ENCODE measurements around the gene BGN. TPM values are rescaled to one million over a fixed set of nuclear protein-coding genes. Genes with fewer than 3 reads are reported as not detected.

Gene BGN
- total RNA-seq, 2 experiments from 2014 or later = not detected

DNA sequence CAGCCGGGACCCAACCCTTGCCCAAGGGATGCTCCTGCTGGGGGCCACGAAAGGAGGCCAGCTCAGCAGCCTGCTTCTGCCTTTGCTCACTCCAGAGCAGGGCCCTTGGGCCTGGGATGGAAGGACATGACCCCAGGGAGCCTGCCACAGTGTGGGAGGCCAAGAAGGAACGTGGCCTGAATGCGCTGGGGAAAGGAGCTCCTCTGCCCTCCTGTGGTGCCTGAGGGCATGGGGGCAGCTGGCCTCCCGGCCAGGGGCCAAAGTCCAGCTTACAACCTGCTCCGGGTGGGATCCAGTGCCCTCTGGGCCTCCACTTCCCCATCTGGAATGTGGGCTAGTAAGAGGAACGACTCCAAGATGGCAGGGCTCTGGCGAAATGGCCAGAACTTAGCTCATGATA, 20.7 kb downstream of the BGN start:
- no peaks in the 10 kb centered on the region for H3K4me1 ChIP-seq (ENCODE audit: insufficient read depth, low read length, poor library complexity, severe bottlenecking)
- no peaks in the 10 kb centered on the region for H3K36me3 ChIP-seq (ENCODE audit: insufficient read depth, low read length)
- no peak overlapping the region for H2AFZ ChIP-seq (ENCODE audit: low read length)
- ChIA-PET POLR2A (no interaction called here), CTCF (ENCODE audit: unreplicated experiment) (no interaction called here)
- no peak overlapping the region for H3K4me3 ChIP-seq (ENCODE audit: low read depth, low read length, poor library complexity, severe bottlenecking)
- no peaks in the 10 kb centered on the region for H3K79me2 ChIP-seq (ENCODE audit: insufficient read depth, low read depth, low read length)
- no TSS peak for BruUV-seq (replicated peaks)
- H3K4me2 ChIP-seq (ENCODE audit: low read length) = no peak overlapping the region
- intact Hi-C loops (cut with micrococcal nuclease; ENCODE audit: unreplicated experiment) = no loop called here
- TF ChIP-seq, protein P1, sequence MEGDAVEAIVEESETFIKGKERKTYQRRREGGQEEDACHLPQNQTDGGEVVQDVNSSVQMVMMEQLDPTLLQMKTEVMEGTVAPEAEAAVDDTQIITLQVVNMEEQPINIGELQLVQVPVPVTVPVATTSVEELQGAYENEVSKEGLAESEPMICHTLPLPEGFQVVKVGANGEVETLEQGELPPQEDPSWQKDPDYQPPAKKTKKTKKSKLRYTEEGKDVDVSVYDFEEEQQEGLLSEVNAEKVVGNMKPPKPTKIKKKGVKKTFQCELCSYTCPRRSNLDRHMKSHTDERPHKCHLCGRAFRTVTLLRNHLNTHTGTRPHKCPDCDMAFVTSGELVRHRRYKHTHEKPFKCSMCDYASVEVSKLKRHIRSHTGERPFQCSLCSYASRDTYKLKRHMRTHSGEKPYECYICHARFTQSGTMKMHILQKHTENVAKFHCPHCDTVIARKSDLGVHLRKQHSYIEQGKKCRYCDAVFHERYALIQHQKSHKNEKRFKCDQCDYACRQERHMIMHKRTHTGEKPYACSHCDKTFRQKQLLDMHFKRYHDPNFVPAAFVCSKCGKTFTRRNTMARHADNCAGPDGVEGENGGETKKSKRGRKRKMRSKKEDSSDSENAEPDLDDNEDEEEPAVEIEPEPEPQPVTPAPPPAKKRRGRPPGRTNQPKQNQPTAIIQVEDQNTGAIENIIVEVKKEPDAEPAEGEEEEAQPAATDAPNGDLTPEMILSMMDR (conservative IDR thresholded peaks at IDR 0.05; ENCODE audit: low read length) = no peak
- H3K9me2 ChIP-seq (ENCODE audit: insufficient read depth, low read length) = no peaks in the 10 kb centered on the region
- H3K9me3 ChIP-seq (ENCODE audit: low read length) = no peaks in the 10 kb centered on the region
- H3K27ac ChIP-seq (ENCODE audit: low read depth, low read length, poor library complexity, severe bottlenecking) = no peak overlapping the region
- no peaks in the 10 kb centered on the region for H4K20me1 ChIP-seq (ENCODE audit: insufficient read depth, low read length)
- no peak for DNase-seq (ENCODE audit: low spot score)

DNA sequence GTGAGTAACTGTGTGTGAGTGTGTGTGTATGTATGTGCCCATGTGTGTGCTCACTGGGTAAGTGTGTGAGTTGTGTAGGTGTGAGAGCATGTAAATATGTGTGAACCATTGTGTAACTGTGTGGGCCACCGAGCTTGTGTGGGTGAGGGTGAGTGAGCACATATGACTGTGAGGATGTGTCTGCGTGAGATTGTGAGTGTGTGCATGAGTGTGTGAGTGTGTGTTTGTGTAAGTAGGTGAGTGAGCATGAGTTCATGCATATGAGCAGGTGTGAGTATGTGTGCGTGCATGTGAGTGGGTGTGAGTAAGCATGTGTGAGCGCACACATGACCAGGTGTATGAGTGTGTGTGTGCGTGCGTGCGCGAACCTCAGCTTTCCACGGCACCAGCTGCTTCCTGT, 21.3 kb downstream of the BGN start:
- Histone ChIP-seq H3K9me3 (ENCODE audit: low read length) (no peaks in the 10 kb centered on the region), H3K4me1 (ENCODE audit: insufficient read depth, low read length, poor library complexity, severe bottlenecking) (no peaks in the 10 kb centered on the region), H3K4me2 (ENCODE audit: low read length) (no peak overlapping the region), H2AFZ (ENCODE audit: low read length) (no peak overlapping the region), H3K36me3 (ENCODE audit: insufficient read depth, low read length) (no peaks in the 10 kb centered on the region), H4K20me1 (ENCODE audit: insufficient read depth, low read length) (no peaks in the 10 kb centered on the region), H3K9me2 (ENCODE audit: insufficient read depth, low read length) (no peaks in the 10 kb centered on the region), H3K79me2 (ENCODE audit: insufficient read depth, low read depth, low read length) (no peaks in the 10 kb centered on the region), H3K27ac (ENCODE audit: low read depth, low read length, poor library complexity, severe bottlenecking) (no peak overlapping the region), H3K4me3 (ENCODE audit: low read depth, low read length, poor library complexity, severe bottlenecking) (no peak overlapping the region)
- TF ChIP-seq EZH2phosphoT487 (IDR thresholded peaks at IDR 0.05; ENCODE audit: borderline replicate concordance, low read depth, low read length) = no peak
- BruUV-seq (replicated peaks) = no TSS peak
- ChIA-PET POLR2A (interaction anchor here (0.6 kb wide), 1 partner anchor 521 kb away, joined by 6 read pairs; no protein-coding TSS in a partner anchor), CTCF (ENCODE audit: unreplicated experiment) (no interaction called here)
- DNase-seq (ENCODE audit: low spot score) = no peak
- intact Hi-C loops (cut with micrococcal nuclease; ENCODE audit: unreplicated experiment) = no loop called here

- H3K9me3 ChIP-seq (ENCODE audit: low read length) = no peaks in the 10 kb centered on the region
- intact Hi-C loops (cut with micrococcal nuclease; ENCODE audit: unreplicated experiment) = no loop called here
- H2AFZ ChIP-seq (ENCODE audit: low read length) = no peak within 1 kb of the TSS
Measured at GRCh38 chrX:153517423-153517822, 22.6 kb downstream of the BGN start, which contains the start of gene ATP2B3. Gene ATP2B3 (plus strand): TSS chrX:153517642. CDS start chrX:153536248, 18,606 bp downstream.

More at GRCh38 chrX:153517423-153517822, 22.6 kb downstream of the BGN start, which contains the start of gene ATP2B3:
- Histone ChIP-seq H3K4me3 (ENCODE audit: low read depth, low read length, poor library complexity, severe bottlenecking) (no peak within 1 kb of the TSS), H3K27ac (ENCODE audit: low read depth, low read length, poor library complexity, severe bottlenecking) (no peak within 1 kb of the TSS), H4K20me1 (ENCODE audit: insufficient read depth, low read length) (no peaks in the 10 kb centered on the region), H3K4me2 (ENCODE audit: low read length) (no peak within 1 kb of the TSS), H3K36me3 (ENCODE audit: insufficient read depth, low read length) (no peaks in the 10 kb centered on the region), H3K9me2 (ENCODE audit: insufficient read depth, low read length) (no peaks in the 10 kb centered on the region), H3K79me2 (ENCODE audit: insufficient read depth, low read depth, low read length) (no peaks in the 10 kb centered on the region), H3K4me1 (ENCODE audit: insufficient read depth, low read length, poor library complexity, severe bottlenecking) (no peaks in the 10 kb centered on the region)
- TF ChIP-seq EZH2phosphoT487 (IDR thresholded peaks at IDR 0.05; ENCODE audit: borderline replicate concordance, low read depth, low read length) = no peak
- TF ChIP-seq, protein P1 (conservative IDR thresholded peaks at IDR 0.05; ENCODE audit: low read length) = no peak
- DNase-seq (ENCODE audit: low spot score) = no peak
- ChIA-PET CTCF (ENCODE audit: unreplicated experiment) (no interaction called here), POLR2A (interaction anchor here (0.5 kb wide), 1 partner anchor 489 kb away, joined by 3 read pairs; no protein-coding TSS in a partner anchor)
- BruUV-seq (replicated peaks) = no TSS peak
